OCI-LY1 (cell line): ENCODE results near the gene ITGB3.

Experiments used
- CTCF ChIP-seq: fragments of 200-600 bp; sonication (generic), shearing (Covaris generic); IDR thresholded peaks from 2 replicates; pipeline ENCODE4 v1.5.1; 2017; ENCODE audit warnings: mild to moderate bottlenecking, antibody characterized with exemption, low read length, moderate library complexity, mixed read lengths
- EZH2 ChIP-seq: fragments of 200-600 bp; sonication (generic), shearing (Covaris generic); IDR thresholded peaks from 2 replicates; pipeline ENCODE4 v1.8.0; 2017; ENCODE audit warnings: borderline replicate concordance, mixed run types, mild to moderate bottlenecking, antibody characterized with exemption, low read length, moderate library complexity, mixed read lengths

GRCh38 chr17:47225436-47225858, 28.2 kb upstream of the ITGB3 start:
- no peak for TF ChIP-seq CTCF
- no peak for TF ChIP-seq EZH2
